ENCODE results near the gene PTPRCAP.

The PTPRCAP gene

DNA sequence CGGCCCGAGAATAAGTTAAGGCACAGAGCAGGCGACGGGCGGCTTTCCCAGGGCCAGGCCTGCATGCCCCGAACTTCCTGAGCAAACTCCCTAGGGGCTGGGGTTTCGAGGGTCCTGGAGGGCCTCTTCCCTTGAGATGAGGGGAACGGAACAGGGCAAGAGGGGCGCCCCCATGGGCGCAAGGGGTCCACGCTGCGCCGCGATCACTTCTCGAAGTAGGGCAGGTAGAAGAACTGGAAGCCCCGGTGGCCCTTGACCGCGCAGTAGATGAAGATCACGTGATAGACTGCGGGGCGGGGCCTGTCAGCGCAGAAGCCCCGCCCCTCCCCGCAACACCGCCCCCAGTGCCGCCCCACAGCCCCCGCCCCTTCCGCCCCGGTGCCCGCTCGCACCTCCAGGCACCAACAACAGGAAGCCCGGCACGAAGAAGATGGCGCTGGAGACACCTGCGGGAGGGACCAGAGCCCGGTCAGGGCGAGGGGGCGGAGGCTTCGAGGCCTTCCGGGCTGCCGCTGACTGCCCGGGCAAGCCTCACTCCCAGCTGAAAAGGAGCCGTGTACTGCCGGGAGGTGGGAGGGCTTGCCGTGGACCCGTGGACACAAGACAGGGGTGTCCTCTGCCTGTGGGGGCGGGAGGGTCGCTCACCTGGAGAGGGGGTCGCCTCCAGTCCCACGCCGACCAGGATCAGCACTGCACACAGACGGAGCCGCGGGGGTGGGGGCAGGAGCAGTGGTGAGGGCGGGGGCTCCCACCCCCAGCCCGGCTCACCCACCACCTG is 27.1 kb upstream of the PTPRCAP start:
- peak; percentile 85 to 86 for DNase-seq

DNA sequence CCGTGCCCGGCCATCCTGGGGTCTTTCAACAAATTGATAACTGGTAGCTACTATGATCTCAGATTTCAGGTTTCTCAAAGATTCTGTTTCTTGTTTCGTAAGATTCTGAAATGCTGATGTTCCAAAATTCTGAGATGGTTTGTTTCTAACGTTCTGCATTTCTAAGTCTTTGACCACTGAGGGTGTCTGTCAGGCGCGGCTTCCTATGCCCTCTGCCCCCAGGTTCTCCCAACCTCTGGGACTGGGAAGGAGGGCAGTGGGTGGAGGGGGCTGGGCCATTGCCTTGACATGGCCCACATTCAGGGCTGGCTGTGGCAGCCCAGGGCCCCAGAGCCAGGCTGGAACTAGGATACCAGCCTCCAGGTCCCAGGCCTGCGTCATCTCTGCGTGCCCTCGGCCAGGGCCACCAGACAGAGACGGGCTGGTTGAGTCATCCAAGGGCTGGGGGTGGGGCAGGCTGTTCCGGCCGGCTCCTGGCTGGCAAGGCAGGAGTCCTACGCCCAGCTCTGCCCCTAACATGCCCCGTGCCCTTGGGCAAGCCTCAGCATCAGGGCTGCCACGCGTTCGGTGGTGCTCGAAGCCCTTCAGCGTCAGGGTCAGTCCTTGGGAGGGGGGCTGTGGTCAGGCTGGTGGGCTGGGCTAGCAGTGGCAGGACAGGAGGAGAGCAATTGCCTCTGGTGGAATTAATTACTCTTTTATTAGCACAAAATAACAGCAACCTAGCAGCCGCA is 26.4 kb upstream of the PTPRCAP start:
- DNase-seq, result no peak

DNA sequence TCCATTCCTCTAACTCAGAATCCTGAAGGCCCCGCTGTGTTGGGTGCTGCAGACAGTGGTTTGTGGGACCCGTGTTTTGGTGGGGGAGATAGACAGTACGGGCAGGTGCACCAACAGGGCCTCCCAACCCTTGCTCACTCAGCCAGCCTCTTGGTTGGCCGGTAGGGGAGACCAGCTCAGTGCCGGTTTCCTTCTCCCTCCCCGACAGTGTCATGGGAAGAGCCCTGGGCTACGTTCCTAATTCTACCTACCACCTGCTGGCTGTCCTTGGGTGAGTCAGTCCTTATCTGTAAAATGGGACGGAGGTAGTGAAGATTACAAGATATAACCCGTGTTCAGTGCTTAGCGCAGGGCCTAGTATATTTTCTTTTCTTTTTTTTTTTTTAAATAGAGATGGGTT is 25.7 kb upstream of the PTPRCAP start:
- no peak for DNase-seq

DNA sequence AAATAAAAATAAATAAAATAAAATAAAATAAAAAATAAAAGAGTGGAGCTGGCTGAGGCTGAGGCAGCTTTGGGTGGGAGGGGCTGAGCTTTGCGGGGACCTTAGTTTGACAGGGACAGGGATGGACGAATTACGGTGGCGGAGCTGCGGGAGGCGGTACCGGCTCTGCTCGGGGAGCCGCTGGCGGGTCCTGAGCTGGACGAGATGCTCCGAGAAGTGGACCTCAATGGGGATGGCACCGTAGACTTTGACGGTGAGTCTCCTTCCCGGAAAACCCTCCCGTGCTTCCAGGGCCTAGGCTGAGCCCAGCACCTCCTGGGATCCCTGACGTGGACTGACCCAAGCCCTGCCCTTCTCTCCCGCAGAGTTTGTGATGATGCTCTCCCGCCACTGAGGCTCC is 20.8 kb upstream of the PTPRCAP start:
- DNase-seq, result no peak

DNA sequence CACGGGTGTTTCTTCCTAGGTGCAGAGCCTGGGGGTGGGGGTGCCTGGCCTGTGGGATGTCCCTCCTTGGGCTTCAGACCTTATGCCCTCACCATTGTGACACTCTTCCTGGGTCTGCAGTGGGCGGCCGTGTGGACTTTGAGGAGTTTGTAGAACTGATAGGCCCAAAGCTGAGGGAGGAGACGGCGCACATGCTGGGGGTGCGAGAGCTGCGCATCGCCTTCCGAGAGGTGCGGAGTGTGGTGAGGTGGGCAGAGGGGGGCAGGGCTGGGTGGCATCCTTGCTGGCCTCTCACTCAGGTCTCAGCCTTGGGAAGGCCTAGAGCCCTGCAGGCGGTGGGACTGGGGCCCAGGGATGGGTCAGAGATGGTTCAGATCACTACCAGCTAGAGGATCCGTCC is 20.0 kb upstream of the PTPRCAP start:
- DNase-seq, result no peak

DNA sequence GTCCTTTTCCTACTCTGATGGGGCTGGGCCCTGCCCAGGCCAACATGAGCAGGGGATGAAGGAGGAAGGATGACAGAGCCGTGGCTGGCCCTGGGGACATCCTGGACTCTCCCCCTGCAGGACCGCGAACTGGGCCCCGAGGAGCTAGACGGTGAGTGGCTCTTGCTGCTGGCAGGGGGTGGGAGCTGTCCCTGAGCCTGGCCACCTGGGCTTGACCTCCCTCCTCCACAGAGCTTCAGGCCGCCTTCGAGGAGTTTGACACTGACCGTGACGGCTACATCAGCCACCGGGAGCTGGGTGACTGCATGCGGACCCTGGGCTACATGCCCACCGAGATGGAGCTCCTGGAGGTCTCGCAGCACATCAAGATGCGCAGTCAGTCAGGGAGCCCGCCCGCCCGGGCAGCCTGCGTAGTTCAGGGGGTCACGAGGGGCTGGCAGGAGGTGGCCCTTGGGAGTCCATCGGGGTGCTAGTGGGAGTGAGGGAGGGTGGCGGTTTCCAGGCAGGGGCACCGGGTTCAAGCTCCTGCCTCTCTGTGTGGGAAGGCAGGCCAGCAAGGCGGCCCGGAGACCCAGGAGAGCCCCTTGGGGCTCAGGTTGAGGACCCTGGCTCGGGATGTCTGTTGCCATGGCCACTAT is 18.7 kb upstream of the PTPRCAP start:
- DNase-seq, result no peak

DNA sequence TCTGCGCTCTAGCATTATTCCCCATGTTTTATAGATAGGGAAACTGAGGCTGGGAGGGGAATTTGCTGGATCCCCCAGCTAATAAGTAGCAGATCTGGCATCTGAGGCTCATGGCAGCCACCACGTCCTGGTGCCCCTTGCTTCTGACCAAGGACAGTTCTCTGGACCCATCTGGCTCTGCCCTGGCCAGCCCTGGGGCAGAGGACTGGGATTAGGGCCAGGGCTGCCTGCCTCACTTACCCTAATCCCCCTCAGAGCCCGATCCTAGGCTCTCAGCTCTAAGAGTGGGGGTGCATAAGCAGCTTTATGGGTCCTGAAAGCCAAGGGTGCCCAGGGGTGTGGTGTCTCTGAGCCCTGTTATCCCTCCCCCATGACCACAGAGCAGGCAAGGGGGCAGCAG is 17.6 kb upstream of the PTPRCAP start, which contains the start of gene CABP4:
Gene CABP4 (plus strand): TSS at position 301 of the 400 bp plus-strand sequence. CDS start 70 bp downstream, at position 371.
- DNase-seq, result no peak

DNA sequence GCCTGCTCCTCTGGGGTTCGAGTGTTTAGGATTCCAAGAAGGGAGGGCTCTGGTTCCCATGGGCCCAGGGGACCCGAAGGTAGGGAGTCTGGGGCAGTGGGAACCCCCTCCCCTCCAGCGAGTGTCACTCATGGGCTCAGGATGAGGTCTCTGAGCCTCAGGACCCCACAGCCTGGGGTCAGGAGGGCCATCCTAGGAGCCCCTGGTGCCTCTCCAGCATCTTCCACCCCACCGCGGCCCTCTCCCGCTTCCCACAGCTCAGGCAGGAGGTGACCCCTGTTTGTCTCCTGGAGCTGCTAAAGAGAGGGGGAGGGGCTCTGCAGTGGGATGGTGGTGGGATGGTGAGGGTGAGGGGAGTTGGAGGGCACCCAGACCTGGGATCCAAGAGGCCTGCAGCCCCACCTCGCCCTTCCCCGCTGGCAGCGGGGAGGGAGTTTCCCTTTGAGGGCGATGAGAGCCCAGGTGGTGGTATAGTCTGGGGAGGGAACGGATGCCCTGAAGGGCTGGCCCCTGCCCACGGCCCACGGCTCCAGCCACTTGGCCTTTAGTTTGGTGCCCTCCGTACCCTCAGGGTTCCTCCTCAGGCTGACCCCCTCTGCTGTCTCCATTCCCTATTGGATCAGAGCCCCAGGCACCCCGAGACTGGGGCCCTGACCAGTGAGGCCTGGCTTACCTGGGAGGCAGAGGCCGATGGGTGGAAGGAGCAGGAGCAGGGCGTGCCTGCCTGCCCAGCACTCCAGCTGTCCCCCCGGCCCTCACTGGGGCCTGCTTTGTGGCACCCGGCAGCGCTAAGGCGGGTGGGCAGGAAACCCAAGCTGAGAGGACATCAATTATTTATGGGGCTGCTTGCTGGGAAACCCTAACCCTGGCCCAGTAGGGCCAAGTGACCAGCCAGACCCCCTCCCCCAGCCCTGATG is 16.6 kb upstream of the PTPRCAP start:
- no peak for DNase-seq

DNA sequence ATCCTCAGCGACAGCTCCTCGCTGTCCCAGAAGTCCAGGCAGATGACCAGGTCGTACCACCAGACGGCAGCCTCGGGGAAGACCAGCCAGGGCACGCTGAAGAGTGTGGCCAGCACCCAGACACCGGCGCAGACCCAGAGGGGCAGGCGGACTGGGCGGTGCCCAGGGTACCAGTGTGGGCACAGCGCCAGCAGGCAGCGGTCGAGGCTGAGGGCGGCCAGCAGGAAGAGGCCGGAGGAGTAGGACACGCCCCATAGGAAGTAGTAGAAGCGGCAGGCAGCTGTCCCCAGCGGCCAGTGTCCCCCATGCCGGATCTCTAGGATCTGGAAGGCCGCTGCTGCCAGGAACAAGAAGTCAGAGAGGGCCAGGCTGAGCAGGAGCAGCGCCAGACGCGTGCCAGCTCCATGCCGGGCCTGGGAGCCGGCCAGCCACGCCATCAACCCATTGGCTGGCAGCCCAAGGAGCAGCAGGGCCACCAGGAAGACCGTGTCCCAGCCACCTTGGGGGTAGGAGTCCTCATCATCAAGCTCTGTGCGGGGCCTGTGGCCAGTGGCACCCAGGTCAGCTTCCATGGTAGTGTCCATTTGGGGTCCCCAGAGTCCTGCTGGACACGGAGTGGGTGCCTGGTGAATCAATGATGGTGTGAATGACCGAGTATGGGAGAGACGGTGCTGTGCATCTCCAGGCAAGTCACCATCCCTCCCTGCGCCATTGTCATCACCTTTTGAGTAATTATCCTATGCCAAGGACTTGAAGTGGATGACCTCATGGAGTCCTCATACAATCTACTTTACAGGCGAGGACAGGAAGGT is 14.9 kb upstream of the PTPRCAP start, which contains the start of gene GPR152:
Gene GPR152 (minus strand): TSS at position 589 of the 812 bp plus-strand sequence. CDS start 5 bp downstream, at position 584.
- no peak for DNase-seq

DNA sequence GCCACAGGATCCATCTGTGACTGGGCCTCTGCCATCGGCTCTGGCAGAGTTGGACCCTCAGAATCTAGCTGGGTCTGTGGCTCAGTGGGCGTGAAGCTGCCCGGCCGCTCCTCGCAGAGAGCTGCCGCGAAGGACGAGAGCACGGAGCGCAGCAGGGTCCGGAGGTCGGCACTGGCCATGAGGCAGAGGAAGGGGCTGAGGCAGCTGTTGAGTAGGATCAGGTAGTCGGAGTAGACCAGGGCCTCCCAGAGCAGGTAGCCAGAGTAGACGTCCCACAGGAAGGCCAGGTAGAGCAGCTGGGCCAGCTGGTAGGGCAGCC is 14.1 kb upstream of the PTPRCAP start:
- no peak for DNase-seq

DNA sequence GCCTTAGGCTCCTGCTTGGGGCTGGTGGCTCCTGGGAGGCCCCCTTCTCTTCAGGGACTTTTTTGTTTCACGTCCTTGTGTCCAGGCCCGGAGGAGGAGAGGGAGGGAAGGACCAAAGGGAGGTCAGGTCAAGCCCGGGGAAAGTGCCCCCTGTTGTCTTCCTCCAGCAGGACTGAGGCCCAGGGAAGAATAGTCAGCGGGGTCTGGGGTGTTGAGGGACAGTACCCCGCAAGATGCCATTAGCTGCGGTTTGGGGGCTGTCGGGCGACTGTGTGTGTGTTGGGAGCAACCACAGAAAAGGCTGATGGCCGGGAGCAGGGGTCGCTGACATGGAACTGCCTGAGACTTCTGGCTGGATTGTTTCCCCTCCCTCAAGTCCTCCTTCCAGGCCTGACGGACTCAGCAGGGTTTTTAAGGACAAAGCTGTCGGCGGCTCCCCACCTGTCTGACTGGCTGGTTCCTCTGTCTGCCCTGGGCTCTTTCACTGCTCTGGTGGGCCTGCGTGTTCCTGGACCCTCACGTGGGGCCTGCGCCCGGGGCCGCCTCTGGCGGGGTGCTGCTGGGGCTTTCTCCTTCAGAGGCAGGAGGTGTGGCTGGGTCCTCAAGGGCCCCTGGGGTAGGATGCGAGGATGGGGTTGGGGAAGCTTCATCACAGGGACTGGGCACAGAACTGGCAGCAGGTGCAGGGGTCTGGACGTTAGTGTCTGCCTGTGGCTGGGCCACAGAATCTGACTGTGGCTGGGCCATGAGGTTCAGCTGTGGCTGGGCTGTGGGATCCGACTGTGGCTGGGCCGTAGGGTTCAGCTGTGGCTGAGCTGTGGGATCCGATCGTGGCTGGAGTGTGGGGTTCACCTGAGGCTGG is 13.5 kb upstream of the PTPRCAP start:
- DNase-seq, result no peak

DNA sequence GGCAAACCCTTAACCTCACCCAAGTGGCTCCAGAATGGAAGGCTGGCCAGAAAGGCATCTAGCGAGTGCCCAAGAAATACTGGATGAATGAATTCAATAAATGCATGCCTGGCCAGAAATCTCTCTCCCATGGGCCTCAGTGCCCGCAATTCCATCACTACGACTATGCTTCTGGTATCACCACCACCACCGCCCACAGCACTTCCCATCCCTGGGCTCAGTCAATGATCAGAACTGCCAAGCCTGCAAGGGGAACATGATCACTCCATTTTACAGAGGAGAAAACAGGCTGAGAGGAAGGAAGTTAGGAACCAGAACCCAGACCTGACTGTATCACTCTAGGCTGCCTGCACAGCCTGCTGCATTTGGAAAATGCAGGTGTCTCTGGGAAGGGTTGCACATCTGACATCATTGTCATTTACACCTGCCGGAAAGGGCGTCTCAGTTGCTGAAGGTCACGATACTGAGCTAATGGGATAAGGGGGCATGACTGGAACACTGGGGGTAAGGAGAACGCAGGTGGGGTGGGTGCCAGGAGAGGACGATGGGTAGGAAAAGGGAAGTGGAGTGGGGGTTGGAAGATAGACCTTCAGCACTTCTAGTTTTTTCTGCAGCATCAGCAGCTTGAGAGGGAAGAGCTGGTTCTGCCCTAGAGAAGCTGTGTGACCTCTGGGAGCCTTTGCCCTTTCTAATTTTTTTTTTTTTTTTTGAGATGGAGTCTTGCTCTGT is 11.8 kb upstream of the PTPRCAP start:
- DNase-seq, result no peak

DNA sequence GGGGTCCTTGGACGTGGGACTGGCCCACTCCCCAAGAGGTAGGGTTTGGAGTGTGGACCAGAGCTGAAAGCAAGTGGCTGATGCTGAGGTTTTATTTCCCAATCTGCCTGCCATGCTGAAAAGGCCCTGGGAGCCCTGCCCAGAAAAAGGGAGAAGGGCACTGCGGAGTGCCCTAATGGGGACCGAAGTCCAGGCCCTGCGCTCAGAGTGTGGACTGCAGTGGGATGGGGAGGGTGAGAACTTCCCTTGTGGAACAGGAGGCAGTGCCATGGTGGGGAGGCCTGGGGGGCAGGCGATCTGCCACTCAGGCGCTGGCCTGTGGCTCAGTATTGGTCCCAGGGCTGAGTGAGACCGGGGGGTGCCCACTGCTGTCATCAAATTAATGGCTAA is 10.7 kb upstream of the PTPRCAP start:
- no peak for DNase-seq

DNA sequence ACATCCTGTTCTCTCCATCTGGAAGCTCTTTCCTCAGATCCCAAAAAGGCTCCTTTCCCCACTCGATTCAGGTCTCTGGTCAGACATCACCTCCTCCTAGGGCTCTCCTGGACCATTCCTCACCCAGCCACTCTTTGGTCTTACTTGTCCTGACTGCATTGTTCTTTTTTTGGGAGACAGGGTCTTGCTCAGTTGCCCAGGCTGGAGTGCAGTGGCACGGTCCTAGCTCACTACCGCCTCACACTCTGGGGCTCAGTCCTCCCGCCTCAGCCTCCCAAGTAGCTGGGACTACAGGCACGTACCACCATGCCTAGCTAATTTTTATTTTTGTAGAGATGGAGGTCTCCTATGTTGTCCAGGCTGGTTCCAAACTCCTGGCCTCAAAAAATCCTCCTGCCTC is 8.0 kb upstream of the PTPRCAP start:
- no peak for DNase-seq

DNA sequence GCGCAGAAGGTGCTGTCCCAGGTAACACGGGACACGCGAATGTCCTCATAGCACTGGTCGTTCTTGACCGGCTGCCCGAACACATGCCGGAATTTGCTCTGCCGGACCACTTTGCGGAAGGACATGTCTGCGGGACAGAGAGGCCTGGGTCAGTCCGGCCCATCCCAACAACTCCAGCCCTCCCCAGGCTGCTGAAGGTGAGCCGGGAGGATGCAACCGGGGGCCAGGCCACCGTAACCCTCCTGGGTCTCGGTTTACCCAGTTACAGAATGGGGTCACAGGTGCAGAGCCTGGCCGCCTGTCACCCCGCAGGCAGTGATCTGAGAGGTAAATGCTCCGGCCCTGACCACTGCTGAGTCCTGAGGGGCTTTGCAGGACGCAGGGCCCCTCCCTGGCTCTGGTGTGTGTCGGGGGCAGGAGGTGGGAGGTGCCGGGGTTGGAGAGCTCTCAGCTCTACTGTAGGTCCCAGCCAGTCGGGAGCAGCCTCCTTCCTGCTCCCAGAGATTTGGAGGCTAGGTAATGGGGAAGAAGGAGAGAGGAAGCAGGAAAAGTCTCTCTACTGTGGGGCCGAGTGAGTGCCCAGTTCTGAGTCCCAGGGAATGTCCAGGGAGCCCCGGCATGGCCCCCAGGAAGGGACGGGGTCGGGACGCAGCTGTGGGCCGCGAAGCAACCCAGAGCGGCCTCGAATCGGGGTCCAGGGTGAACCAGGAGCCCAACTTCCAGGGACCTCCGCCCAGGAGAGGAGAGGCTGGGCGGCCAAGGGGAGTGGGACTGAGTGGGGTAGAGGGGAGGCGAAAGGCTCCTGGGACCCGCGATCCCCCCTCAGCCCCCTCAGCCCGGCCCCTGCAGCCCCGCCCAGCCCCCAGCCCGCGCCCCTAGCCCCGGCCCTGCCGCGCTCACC is 5.3 kb upstream of the PTPRCAP start:
- DNase-seq, result no peak

DNA sequence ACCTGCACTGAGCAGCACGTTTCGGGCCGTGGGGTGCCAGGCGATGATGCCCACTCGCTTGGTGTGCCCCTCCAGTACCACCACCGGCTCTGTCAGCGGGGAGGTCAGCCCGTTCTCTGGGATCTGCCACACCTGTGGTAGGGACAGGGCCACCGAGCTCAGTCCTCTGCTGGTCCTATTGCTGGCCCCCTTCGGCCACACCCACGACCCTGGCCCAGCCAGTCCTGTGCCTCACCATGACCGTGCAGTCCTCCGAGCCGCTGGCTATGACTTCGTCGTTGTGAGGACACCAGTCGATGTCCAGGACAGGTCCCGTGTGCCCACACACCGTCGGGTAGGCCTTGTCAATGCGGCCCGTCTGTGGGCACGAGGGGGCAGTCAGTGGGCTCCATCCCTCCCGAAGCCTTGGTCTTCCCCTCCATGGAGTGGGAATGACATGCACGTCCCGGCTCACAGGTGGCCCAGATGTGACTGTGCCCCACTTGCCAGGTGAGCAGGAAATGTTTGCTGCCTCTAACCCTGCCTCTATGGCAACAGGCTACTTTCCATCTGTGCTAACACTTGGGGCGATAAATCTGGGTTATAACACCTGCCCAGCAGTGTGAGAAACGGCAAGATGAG is 4.4 kb upstream of the PTPRCAP start:
- DNase-seq, result peak in 1 of 2 experiments; percentile 5

DNA sequence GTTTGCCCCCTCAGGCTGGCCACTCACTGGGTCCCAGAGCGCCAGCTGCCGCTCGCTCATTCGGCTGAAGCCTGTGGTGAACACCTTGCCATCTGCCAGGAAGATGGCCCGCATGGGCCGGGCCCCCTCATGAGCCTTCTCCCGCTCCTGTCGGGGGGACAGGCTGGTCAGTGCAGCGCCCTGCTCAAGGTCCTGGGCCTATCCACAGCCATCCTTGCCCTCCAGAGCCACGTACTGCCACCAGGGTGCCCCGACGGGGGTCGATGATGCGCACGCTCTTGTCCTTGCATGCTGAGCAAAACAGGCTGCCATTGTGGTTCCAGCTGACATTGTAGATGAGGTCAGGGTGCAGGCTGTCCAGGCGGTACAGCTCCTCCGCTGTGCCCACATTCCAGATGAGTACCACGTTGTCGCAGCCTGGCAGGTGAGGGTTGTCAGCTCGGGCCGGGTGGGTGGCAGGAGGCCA is 3.6 kb upstream of the PTPRCAP start:
- no peak for DNase-seq
